SK-N-SH treated with all-trans-retinoic acid at 6 μM for 48 hours (cell line): ENCODE measurements around the gene SCFD2.
A peak's percentile ranks its signal among the peaks of the same experiment; 100 is the strongest.

Source experiments
- ATAC-seq: fragments of 200-7000 bp; cut with Tn5 transposase; 3 replicates; pipeline ENCODE4 v1.9.1; 2020; ENCODE audit warnings: mild to moderate bottlenecking, moderate library complexity
- ARNTL ChIP-seq: fragments of 450-650 bp; formaldehyde crosslinking; IDR thresholded peaks from 2 replicates; pipeline ENCODE4 v1.5.0; 2020; ENCODE audit warnings: low read depth, mild to moderate bottlenecking, moderate library complexity, borderline replicate concordance
- BACH2 ChIP-seq: fragments of 250-450 bp; sonication (Bioruptor Pico); IDR thresholded peaks from 2 replicates; pipeline ENCODE4 v1.9.0; 2021; ENCODE audit warnings: mild to moderate bottlenecking, borderline replicate concordance
- CSDC2 ChIP-seq: fragments of 250-450 bp; sonication (Bioruptor Pico); IDR thresholded peaks from 2 replicates; pipeline ENCODE4 v1.5.0; 2020; ENCODE audit warnings: mild to moderate bottlenecking, moderate library complexity
- CSRNP3 ChIP-seq: fragments of 250-450 bp; sonication (Bioruptor Pico); IDR thresholded peaks from 2 replicates; pipeline ENCODE4 v1.5.1; 2021; ENCODE audit warnings: mild to moderate bottlenecking, moderate library complexity
- ESRRG ChIP-seq: fragments of 250-450 bp; sonication (Bioruptor Pico); IDR thresholded peaks from 2 replicates; pipeline ENCODE4 v1.6.1; 2021; ENCODE audit warnings: mild to moderate bottlenecking
- GLIS3 ChIP-seq: fragments of 250-450 bp; sonication (Bioruptor Pico); IDR thresholded peaks from 2 replicates; pipeline ENCODE4 v1.5.0; 2020; ENCODE audit warnings: mild to moderate bottlenecking, moderate library complexity
- ISL1 ChIP-seq: fragments of 250-450 bp; sonication (Bioruptor Pico); IDR thresholded peaks from 2 replicates; pipeline ENCODE4 v2.1.2; 2022; ENCODE audit warnings: mild to moderate bottlenecking, moderate library complexity
- OSR1 ChIP-seq: fragments of 250-450 bp; sonication (Bioruptor Pico); IDR thresholded peaks from 2 replicates; pipeline ENCODE4 v1.8.0; 2022; ENCODE audit warnings: moderate library complexity, mild to moderate bottlenecking, inconsistent platforms
- PPARA ChIP-seq: fragments of 250-450 bp; sonication (Bioruptor Pico); IDR thresholded peaks from 2 replicates; pipeline ENCODE4 v1.5.0; 2020; ENCODE audit warnings: mild to moderate bottlenecking, borderline replicate concordance
- RARB ChIP-seq: fragments of 250-450 bp; sonication (Bioruptor Pico); IDR thresholded peaks from 2 replicates; pipeline ENCODE4 v1.8.0; 2021; ENCODE audit warnings: mild to moderate bottlenecking, moderate library complexity
- SNAI2 ChIP-seq: fragments of 250-450 bp; sonication (Bioruptor Pico); IDR thresholded peaks from 2 replicates; pipeline ENCODE4 v1.5.0; 2020; ENCODE audit warnings: mild to moderate bottlenecking, moderate library complexity
- TCF4 ChIP-seq: fragments of 250-450 bp; sonication (Bioruptor Pico); IDR thresholded peaks from 2 replicates; pipeline ENCODE4 v1.8.0; 2021; ENCODE audit warnings: mild to moderate bottlenecking, moderate library complexity, borderline replicate concordance
- TOX ChIP-seq: fragments of 250-450 bp; sonication (Bioruptor Pico); IDR thresholded peaks from 2 replicates; pipeline ENCODE4 v1.8.0; 2021; ENCODE audit warnings: mild to moderate bottlenecking, moderate library complexity, borderline replicate concordance
- TSHZ2 ChIP-seq: fragments of 250-450 bp; sonication (Bioruptor Pico); IDR thresholded peaks from 2 replicates; pipeline ENCODE4 v1.5.0; 2020; ENCODE audit warnings: mild to moderate bottlenecking, moderate library complexity
- ZC3H10 ChIP-seq: fragments of 250-450 bp; sonication (Bioruptor Pico); IDR thresholded peaks from 2 replicates; pipeline ENCODE4 v1.5.1; 2021; ENCODE audit warnings: mild to moderate bottlenecking, moderate library complexity
- ZFP3 ChIP-seq: fragments of 250-450 bp; sonication (Bioruptor Pico); IDR thresholded peaks from 2 replicates; pipeline ENCODE4 v1.5.0; 2020; ENCODE audit warnings: mild to moderate bottlenecking, moderate library complexity
- ZFP30 ChIP-seq: fragments of 450-650 bp; formaldehyde crosslinking; IDR thresholded peaks from 2 replicates; pipeline ENCODE4 v1.5.0; 2022; ENCODE audit warnings: mild to moderate bottlenecking, moderate library complexity
- ZNF565 ChIP-seq: fragments of 450-650 bp; formaldehyde crosslinking; conservative IDR thresholded peaks from 2 replicates; pipeline ENCODE4 v1.5.0; 2020; ENCODE audit warnings: low read depth, mild to moderate bottlenecking, moderate library complexity
- ZNF70 ChIP-seq: fragments of 450-650 bp; formaldehyde crosslinking; IDR thresholded peaks from 2 replicates; pipeline ENCODE4 v1.5.0; 2020; ENCODE audit warnings: mild to moderate bottlenecking, moderate library complexity
- ZNF8 ChIP-seq: fragments of 450-650 bp; formaldehyde crosslinking; IDR thresholded peaks from 2 replicates; pipeline ENCODE4 v1.5.0; 2020; ENCODE audit warnings: mild to moderate bottlenecking, moderate library complexity
- TF ChIP-seq, protein P1 (sequence below): fragments of 250-450 bp; sonication (Bioruptor Pico); IDR thresholded peaks from 2 replicates; pipeline ENCODE4 v1.8.0; 2020; ENCODE audit warnings: mild to moderate bottlenecking, moderate library complexity, borderline replicate concordance
- TF ChIP-seq, protein P2 (sequence below): fragments of 250-450 bp; sonication (Bioruptor Pico); IDR thresholded peaks from 2 replicates; pipeline ENCODE4 v1.5.1; 2020; ENCODE audit warnings: low read depth, mild to moderate bottlenecking, moderate library complexity
- TF ChIP-seq, protein P3 (sequence below): fragments of 250-450 bp; sonication (Bioruptor Pico); IDR thresholded peaks from 2 replicates; pipeline ENCODE4 v1.8.0; 2021; ENCODE audit warnings: low read depth, mild to moderate bottlenecking, moderate library complexity, borderline replicate concordance

The SCFD2 gene

DNA sequence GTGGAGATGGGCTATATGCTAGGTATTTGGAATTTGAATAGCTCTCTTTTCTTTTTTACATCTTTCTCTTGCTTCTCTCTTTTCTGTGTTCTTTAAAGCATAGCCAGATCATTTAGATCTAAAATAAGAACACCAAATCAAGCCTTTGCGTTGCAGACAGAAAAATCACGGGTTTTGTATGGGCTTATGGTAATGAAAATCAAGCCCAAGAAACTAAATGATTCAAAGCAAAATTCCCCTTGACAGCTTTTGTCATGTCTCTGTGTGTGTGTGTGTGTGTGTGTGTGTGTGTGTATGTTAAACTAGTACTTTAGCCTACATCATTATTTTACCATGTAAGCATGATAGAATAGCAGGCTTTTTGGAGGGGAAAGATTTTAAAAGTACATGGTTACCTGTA, 505.5 kb downstream of the SCFD2 start (continued):
- TF ChIP-seq RARB (CRISPR knock-in tag): no peak

DNA sequence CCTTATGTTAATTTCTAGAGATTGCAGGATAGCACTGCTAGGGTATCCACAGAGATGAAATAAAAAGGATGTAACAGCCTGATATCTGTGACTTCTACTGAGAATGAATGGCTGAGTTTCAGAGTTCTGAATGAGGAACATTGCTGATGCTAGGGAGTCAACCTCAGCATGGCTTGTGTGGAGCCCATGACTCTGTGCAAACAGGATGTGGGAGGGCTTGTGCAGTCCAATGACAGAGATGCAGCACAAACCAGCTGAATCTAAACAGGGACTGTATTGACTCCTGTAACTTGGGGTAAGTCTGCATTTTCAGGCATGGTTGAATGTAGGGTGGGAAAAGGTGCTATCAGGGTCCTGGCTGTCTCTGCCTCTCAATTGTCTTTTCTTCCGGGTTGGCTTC, 509.1 kb downstream of the SCFD2 start:
- TF ChIP-seq OSR1 (CRISPR knock-in tag): no peak
- no peak for TF ChIP-seq ZNF70 (CRISPR knock-in tag)
- no peak for TF ChIP-seq TOX
- no peak for TF ChIP-seq RARB (CRISPR knock-in tag)
- no peak for TF ChIP-seq ESRRG (CRISPR knock-in tag)
- no peak for TF ChIP-seq SNAI2
- no peak for ATAC-seq

- TF ChIP-seq, protein P1, sequence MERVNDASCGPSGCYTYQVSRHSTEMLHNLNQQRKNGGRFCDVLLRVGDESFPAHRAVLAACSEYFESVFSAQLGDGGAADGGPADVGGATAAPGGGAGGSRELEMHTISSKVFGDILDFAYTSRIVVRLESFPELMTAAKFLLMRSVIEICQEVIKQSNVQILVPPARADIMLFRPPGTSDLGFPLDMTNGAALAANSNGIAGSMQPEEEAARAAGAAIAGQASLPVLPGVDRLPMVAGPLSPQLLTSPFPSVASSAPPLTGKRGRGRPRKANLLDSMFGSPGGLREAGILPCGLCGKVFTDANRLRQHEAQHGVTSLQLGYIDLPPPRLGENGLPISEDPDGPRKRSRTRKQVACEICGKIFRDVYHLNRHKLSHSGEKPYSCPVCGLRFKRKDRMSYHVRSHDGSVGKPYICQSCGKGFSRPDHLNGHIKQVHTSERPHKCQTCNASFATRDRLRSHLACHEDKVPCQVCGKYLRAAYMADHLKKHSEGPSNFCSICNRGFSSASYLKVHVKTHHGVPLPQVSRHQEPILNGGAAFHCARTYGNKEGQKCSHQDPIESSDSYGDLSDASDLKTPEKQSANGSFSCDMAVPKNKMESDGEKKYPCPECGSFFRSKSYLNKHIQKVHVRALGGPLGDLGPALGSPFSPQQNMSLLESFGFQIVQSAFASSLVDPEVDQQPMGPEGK: no peak
- TF ChIP-seq GLIS3: no peak
- TF ChIP-seq, protein P2, sequence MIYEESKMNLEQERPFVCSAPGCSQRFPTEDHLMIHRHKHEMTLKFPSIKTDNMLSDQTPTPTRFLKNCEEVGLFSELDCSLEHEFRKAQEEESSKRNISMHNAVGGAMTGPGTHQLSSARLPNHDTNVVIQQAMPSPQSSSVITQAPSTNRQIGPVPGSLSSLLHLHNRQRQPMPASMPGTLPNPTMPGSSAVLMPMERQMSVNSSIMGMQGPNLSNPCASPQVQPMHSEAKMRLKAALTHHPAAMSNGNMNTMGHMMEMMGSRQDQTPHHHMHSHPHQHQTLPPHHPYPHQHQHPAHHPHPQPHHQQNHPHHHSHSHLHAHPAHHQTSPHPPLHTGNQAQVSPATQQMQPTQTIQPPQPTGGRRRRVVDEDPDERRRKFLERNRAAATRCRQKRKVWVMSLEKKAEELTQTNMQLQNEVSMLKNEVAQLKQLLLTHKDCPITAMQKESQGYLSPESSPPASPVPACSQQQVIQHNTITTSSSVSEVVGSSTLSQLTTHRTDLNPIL (CRISPR knock-in tag): 0 out of 2 replicates have a peak, but pooled peaks have one; percentile 45
- TF ChIP-seq ARNTL (CRISPR knock-in tag): no peak
- TF ChIP-seq, protein P3, sequence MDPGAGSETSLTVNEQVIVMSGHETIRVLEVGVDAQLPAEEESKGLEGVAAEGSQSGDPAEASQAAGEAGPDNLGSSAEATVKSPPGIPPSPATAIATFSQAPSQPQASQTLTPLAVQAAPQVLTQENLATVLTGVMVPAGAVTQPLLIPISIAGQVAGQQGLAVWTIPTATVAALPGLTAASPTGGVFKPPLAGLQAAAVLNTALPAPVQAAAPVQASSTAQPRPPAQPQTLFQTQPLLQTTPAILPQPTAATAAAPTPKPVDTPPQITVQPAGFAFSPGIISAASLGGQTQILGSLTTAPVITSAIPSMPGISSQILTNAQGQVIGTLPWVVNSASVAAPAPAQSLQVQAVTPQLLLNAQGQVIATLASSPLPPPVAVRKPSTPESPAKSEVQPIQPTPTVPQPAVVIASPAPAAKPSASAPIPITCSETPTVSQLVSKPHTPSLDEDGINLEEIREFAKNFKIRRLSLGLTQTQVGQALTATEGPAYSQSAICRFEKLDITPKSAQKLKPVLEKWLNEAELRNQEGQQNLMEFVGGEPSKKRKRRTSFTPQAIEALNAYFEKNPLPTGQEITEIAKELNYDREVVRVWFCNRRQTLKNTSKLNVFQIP (CRISPR knock-in tag): no peak
- 0 out of 2 replicates have a peak, but pooled peaks have one; percentile 35 for TF ChIP-seq TOX
- 0 out of 2 replicates have a peak, but pooled peaks have one; percentile 17 for TF ChIP-seq ZFP3
- TF ChIP-seq ZNF70 (CRISPR knock-in tag): no peak
- no peak for TF ChIP-seq ZFP30 (CRISPR knock-in tag)
- TF ChIP-seq CSRNP3 (CRISPR knock-in tag): no peak
- TF ChIP-seq PPARA (CRISPR knock-in tag): no peak
- TF ChIP-seq ZNF565: no peak
- TF ChIP-seq TCF4 (CRISPR knock-in tag): no peak
- TF ChIP-seq ISL1: peak; percentile 86
- no peak for TF ChIP-seq RARB (CRISPR knock-in tag)
- no peak for TF ChIP-seq SNAI2
- TF ChIP-seq OSR1 (CRISPR knock-in tag): no peak
- TF ChIP-seq CSDC2: no peak
- 0 out of 2 replicates have a peak, but pooled peaks have one; percentile 22 for TF ChIP-seq TSHZ2 (CRISPR knock-in tag)
- no peak for TF ChIP-seq ZC3H10 (CRISPR knock-in tag)
- TF ChIP-seq ZNF8 (CRISPR knock-in tag): no peak
- no peak for TF ChIP-seq ESRRG (CRISPR knock-in tag)
- no peak for TF ChIP-seq BACH2 (CRISPR knock-in tag)
- peak; percentile 91 for ATAC-seq
These were observed 512.5 kb downstream of the SCFD2 start for GRCh38 chr4:52853351-52853750.
